Measurements from ENCODE around the gene ZNF330.

- no peak for TF ChIP-seq POLR2AphosphoS5 (IDR thresholded peaks at IDR 0.05; ENCODE audit: low read depth, low read length)
- no peak for TF ChIP-seq TAF1 (IDR thresholded peaks at IDR 0.05; ENCODE audit: borderline replicate concordance, low read depth, low read length)
Measured at GRCh38 chr4:141240671-141241070, 20.0 kb downstream of the ZNF330 start.

All from GM12892 (cell line).